HG03196 (cell line): ENCODE results near the gene NHERF1.

Source experiments
- ATAC-seq: cut with Tn5 transposase; IDR thresholded peaks from one replicate; pipeline ENCODE4 v1.9.1; 2021; ENCODE audit not compliant: unreplicated experiment

The NHERF1 gene

DNA sequence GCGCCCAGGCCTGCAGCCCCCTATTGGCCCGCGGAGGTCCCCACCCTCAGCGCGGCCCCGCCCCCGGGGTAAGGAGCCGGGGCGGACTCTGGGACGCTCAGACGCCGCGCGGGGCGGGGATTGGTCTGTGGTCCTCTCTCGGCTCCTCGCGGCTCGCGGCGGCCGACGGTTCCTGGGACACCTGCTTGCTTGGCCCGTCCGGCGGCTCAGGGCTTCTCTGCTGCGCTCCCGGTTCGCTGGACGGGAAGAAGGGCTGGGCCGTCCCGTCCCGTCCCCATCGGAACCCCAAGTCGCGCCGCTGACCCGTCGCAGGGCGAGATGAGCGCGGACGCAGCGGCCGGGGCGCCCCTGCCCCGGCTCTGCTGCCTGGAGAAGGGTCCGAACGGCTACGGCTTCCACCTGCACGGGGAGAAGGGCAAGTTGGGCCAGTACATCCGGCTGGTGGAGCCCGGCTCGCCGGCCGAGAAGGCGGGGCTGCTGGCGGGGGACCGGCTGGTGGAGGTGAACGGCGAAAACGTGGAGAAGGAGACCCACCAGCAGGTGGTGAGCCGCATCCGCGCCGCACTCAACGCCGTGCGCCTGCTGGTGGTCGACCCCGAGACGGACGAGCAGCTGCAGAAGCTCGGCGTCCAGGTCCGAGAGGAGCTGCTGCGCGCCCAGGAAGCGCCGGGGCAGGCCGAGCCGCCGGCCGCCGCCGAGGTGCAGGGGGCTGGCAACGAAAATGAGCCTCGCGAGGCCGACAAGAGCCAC lies at the start of gene NHERF1:
NHERF1 (plus strand) TSS at position 100 of the 750 bp plus-strand sequence; CDS start at position 319, 219 bp downstream.
- peak; percentile 81 for ATAC-seq

GRCh38 chr17:74699236-74699635 lies 49.2 kb upstream of the NHERF1 start:
- no peak for ATAC-seq

- ATAC-seq = no peak
Observed at GRCh38 chr17:74702116-74702871, 46.1 kb upstream of the NHERF1 start.

DNA sequence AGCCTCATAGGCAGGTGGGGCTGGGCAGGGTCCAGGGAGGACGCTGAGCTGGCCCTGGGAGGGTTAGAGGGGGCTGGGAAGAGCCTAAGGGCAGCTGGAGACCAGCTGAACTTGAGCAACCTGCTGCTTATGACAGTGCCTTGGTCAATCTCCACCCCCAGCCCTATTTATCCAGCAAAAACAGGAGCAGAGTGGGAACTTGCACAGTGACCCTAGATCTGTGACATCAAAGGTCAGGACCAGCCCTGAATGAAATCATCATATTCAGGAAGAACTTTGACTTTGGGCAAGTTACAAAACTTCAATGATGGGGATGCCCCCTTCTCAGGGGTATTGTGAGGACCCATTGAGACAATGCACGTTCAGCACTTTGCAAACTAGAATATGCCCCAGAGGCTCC lies 45.1 kb upstream of the NHERF1 start:
- no peak for ATAC-seq

- no peak for ATAC-seq
Observed at GRCh38 chr17:74704544-74704943, 43.9 kb upstream of the NHERF1 start.

DNA sequence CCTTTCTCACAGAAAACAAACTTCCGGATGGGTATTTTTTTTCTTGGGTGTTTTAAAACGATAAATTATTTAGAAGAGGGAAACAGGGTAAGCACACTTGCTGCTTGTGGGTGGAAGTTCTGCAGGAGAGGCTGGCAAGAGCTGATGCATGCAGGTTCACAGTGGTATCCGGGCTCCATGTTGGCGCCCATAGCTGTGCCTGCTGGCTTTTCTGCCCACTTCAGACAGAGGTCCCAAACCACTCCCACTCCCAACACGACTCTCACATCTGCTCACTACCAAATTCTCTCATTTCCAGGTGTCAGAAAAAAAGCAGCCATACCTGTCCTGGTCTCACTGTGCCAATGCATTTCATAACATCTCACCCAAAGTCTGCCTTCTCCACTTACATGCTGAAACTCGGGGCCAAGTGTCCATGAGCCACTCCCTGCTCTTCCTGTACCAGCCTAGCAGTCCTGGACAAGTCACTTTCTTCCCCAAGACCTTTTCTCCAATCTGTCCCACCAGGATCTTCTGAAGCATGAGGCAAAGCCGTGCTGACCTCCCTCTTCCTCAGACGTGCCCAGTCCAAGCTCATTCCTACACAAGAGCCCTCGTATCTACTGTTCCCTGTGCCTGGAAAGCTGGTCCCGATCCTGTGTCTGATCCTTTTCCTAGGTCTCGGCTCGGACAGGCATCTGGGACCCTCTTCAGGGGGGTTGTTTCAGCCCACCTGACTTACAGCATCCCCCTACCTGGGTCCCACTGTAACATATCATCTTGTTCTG lies 37.2 kb upstream of the NHERF1 start:
- ATAC-seq = no peak

DNA sequence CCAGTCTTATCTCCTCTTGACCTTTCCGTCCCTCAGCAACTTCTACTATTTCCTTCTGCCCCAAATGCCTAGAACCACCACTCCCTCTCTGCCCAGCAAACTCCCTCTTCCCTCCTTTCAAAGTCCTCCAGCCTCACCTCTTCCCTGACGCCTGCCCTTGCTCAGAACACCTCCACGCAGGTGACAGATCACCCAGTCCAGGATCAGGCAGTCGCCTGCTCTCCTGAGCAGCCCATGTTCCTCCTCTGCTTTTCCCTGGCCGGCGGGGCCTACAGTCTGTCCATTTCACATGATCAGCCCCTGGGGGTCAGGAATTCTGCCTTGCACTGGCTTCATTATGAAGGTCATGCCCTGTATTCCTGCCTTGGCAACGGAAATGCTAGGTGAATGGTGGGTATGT lies 36.1 kb upstream of the NHERF1 start:
- no peak for ATAC-seq

GRCh38 chr17:74712756-74713155 lies 35.7 kb upstream of the NHERF1 start, which contains the start of gene CD300LF:
Gene CD300LF, minus strand, starts transcription at chr17:74712923. Its CDS starts 57 bp downstream, at chr17:74712866.
- no peak for ATAC-seq

- ATAC-seq = no peak
Observed at GRCh38 chr17:74713171-74713755, 35.2 kb upstream of the NHERF1 start.

DNA sequence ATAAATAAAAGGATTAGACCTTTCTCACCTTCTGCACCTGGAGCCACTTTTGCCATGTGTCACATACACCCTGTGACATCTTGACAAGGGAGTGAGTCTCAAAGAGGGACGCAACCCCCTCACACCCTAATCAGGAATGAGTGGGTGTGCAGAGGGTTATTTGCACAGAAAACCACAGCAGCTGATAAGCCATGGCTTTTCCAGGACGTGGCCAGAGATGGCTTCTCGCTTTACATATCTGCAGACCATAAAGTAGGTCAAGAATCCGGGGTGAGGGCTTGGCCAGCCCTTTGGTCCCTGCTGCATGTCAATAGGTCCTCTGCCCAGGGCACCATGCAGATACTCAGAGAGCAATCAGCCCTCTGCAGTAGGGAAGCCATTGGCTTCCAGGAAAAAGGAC lies 33.3 kb upstream of the NHERF1 start:
- ATAC-seq = no peak

DNA sequence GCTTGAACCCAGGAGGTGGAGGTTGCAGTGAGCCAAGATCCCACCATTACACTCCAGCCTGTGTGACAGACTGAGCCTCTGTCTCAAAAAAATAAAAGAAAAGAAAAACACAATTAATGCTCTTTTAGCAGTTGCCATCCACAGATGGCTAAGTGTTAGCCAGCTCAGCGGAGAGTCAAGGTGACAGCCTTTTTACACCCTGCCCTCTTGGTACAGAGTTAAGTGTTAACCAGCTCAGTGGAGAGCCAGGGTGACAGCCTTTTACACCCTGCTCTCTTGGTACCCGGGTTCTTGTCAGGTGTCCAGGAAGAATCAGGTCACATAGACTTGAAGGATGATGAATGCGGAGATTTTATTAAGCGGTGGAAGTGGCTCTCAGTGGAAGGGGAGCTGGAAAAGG lies 27.9 kb upstream of the NHERF1 start:
- no peak for ATAC-seq

GRCh38 chr17:74722782-74723181 lies 25.6 kb upstream of the NHERF1 start:
- ATAC-seq = no peak

DNA sequence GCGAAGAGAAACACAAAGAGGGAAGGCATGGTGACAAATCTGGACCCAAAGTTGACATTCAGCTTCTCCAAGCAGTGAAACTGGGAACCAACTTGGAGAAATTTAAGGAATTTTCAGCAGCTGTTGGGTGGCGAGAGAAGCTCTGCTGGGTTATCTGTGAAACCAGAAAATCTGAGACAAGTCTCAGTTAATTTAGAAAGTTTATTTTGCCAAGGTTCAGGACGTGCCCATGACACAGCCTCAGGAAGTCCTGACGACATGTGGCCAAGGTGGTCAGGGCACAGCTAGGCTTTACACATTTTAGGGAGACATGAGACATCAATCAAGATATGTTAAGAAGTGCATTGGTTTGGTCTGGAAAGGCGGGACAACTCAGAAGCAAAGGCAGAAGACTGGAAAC lies 24.5 kb upstream of the NHERF1 start:
- no peak for ATAC-seq

DNA sequence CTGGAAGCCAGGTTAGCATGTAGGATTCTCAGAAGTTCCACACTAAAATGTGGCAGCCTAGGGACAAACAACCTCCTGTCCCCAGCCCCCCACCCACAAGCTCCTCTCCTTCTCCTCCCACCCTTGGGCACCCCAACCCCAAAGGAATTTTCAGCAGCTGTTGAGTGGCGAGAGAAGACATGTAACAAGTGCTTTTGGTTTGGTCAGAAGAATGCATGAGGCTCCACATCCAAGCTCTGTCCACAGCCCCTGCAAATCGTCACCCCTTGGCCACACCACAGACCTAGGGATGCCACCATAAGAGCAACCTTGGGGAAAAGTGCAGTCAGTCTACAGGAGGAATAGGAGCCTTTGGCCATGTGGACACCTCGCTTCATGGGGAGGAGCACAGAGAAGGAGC lies 23.3 kb upstream of the NHERF1 start:
- no peak for ATAC-seq

DNA sequence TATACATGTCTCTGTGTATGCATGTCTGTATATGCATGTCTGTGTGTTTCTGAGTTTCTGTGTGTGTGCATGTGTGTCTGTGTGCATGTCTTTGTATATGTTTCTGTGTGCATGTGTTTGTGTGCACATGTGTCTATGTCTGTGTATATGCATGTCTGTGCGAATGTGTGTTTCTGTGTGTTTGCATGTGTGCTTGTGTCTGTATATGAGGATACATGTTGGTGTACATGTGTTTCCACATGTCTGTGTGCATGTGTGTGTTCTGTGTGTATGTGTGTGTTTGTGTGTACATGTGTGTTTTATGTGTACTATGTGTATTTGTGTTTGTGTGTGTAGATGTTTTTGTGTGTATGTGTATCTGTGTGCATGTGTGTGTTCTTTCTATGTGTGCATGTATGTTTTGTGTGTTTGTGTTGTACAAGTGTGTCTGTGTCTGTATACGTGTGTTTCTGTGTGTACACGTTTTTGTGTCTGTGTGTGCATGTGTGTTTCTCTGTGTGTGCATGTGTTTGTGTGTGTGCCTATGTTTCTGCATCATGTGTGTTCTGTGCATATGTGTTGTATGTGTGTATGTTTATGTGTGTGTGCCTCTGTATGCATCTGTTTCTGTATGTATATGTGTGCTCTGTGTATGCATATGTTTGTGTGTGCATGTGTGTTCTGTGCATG lies 20.3 kb upstream of the NHERF1 start:
- no peak for ATAC-seq

DNA sequence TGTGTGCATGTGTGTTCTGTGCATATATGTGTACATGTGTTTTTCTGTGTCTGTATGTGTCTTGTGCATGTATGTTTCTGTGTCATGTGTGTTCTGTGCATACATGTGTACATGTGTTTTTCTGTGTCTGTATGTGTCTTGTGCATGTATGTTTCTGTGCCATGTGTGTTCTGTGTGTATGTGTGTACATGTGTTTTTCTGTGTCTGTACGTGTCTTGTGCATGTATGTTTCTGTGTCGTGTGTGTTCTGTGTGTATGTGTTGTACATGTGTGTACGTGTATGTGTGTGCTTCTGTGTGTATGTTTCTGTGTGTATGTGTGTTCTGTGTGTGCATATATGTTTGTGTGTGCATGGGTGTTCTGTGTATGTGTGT lies 19.7 kb upstream of the NHERF1 start:
- no peak for ATAC-seq

GRCh38 chr17:74729368-74729767 lies 19.1 kb upstream of the NHERF1 start:
- ATAC-seq = no peak

GRCh38 chr17:74729866-74730265 lies 18.6 kb upstream of the NHERF1 start:
- ATAC-seq = no peak

DNA sequence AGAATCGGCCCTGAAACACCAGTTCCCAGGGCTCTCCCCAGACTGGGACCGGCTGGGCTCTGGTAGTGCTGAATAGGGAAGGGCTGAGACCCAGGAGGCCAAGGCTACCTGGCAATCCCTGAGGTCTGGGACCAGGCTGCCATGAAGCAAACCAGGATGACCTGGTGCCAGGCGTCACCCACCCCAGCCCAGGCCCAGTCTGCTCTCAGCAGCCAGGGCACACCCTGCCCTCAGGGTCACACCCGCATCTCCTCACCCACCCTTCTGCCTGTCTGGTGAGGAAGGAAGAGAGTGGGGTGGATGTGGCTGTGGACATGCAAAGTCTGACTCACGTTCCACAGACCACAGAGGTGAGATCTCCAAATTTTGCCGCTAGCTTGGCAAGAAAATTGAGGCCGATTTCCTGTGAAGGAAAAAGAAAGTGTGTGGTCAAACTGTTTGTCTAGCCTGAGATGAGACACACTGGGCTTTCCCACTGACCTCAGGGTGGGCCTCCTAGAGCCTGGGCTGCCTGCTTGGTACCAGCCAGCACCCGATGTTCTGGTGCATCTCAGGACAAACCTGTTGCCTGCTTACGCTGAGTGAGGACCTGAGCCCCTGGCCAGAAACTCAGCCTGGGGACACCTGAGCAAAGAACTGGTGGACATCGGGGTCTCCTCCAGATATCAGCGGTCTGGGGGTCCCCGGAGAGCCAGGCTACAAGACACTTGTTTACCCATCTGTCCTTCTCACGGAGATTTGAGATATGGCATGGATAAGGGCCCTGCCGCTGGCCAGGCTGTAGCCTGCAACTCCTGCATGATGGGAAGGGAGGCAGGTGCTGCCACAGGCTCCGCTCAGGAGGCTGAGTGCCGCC lies 17.7 kb upstream of the NHERF1 start:
- ATAC-seq = no peak

DNA sequence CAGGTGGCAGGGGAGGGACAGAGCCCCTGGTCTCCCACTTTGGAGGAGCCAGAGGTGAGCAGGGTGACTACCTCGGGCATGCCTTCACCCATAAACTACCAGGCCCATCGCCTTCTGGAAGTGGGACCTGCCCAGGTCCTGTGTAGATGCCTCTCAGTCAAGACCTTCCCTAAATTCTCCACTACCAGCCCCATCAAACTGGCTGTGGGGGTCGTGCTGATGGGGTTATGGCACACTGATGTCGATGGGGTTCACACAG lies 17.2 kb upstream of the NHERF1 start:
- no peak for ATAC-seq
